Right ventricle myocardium superior (tissue), 1 donor: ENCODE measurements around the gene BMP4. TPM values are rescaled to one million over a fixed set of nuclear protein-coding genes. Genes with fewer than 3 reads are reported as not detected.
"Not testable (repeated sequence)": the region's sequence is repeated elsewhere in the genome, so short reads cannot be mapped to it uniquely, and the experiment has no call there.

Experiments used
- ATAC-seq: fragments of 200-7000 bp; cut with Tn5 transposase; one replicate; pipeline ENCODE4 v1.9.1; 2020; ENCODE audit warnings: mild to moderate bottlenecking; ENCODE audit not compliant: poor library complexity
- DNase-seq: peaks from one replicate; pipeline ENCODE4 v3.0.0-alpha.2; 2020
- intact Hi-C: fragments of 100-400 bp; cut with DNase I; formaldehyde crosslinking; loops from one replicate; pipeline ENCODE4 v1.11.2; 2022
- long read RNA-seq: library from polyadenylated mRNA; unstranded; transcript quantifications from one replicate; pipeline ENCODE4 v2.0.0, GENCODE V29; 2021
- total RNA-seq: library from RNA; stranded (reverse); fragmentation: NEBNext Ultra II Directional; extraction: Animal tissue kit (Norgen Biotek cat#: 25700); gene quantifications from one replicate; pipeline ENCODE4 v1.2.1, GENCODE V29; 2021
- donor health status: DM: no; HTN: yes; CAD: no; lungs with severe emphysema.

Gene BMP4
- 8.8 TPM for total RNA-seq
- long read RNA-seq, partial matches to known transcripts: 0 of 12 reads
- long read RNA-seq, other reads (novel, unspliced or antisense): 4 of 12 reads

DNA sequence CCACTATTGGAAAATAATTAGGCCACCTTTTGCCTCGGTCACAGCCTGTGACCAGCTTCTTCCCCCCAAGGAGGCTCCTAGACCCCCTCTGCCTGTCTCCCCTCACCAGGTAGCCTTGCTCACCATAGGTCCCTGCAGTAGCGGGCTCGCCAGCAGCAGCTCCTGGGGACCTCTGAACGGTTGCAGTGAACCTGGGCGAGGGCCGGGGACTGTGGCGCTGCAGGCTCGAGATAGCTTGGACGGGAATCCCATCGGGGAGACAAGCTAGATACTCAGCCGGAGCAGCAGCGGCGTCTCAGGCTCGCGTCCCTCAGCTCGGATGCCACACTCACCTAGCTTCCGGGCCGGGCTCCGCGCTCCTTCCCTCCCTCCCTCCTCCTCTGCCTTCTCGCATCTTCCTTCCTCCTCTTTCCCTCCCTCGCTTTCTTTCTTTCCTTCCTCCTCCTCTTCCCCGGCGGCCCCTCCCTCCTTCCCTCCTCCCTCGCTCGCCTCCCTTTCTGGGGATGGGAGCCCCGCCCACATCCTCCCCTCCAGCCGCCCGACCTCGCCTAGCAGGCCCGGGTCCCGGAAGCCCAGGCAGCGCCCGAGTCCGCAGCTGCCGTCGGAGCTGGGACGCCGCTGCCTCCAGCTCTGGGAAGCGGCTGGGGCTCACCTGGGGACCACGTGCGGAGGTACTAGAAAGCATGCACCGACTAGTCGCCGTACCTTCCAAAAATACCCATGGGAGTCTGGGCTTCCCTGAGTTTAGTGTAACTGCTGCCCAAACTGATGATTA is at the start of gene BMP4:
Gene BMP4, minus strand, starts transcription at position 399 of the 775 bp plus-strand sequence. CDS start 4,603 bp downstream, outside the sequence.
- ATAC-seq (peak; percentile 71), DNase-seq (peak; percentile 91)
- intact Hi-C loops: loop anchor here (10.0 kb wide), 2 partner anchors 218 to 412 kb away; no protein-coding TSS in a partner anchor

DNA sequence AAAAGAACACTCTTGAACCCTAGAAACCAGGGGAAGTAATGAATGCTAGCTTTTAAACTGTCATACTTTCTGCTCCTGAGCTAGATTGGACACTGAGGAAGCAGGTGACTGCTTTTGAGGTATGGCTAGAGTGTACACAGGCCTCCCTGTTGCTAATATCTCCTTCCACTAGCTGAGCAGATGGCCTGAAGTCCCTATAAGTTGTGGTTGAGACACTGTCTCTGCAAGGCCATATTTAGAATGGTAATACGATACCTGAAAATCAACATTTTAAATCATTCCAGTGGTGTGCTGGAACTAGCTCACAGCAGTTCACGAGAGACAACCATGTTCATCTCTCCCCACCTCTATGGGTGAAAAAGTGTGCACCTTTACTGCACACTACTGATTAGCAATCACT is 46.4 kb upstream of the BMP4 start:
- intact Hi-C loops: no loop called here
- no peak for DNase-seq

DNA sequence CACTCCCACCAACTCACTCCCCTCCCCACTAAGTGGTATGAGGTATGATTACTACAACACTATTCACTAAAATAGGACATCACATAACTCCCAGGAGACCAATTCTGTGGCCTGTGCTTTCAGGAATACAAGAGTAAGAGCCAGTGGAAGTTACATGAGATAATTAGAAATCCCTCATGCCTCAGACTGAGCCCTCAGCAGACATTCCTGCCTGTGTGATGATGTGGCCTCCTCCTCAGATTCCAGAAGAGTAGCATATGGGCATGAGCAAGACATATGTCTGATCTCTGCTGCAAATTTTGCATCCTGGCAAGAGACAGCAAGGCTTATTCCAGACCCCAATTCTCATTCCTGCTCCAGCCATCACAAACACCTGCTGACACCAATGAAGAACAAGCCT is 46.0 kb upstream of the BMP4 start:
- DNase-seq (no peak), ATAC-seq (no peak)
- intact Hi-C loops: no loop called here

More for the DNA sequence above, 46.4 kb upstream of the BMP4 start:
- ATAC-seq: no peak

DNA sequence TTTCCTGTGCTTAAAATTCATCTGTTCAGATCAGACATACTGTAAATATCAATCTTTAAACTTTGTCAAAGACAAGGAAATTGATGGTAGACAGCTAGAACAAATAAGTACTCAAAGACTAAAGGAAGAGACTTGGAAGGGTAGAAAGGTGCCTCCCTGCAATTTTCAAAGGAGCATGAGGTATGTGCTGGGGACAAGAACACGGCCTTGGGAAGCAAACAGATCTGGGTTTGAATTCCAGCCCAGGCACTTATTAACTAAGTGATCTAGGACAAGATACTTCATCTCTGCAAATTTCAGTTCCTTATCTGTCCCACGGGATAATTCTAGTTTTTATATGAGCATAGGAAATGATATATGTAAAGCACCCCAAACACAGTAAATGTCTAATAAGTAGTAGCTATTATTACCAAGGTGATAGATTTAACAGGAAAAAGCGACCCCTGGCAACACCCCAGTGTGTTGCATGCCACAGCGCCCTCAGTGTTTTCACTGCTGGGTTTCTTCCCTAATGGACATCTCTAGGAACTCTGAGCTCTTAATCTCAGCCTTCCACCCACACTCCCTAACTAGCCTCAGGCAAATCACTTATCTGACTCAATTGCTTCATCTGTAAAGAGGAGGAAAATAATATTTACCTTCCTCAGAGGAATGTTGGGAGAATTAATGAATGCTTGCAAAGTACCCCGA is 44.7 kb upstream of the BMP4 start:
- ATAC-seq (no peak), DNase-seq (no peak)
- intact Hi-C loops: no loop called here

DNA sequence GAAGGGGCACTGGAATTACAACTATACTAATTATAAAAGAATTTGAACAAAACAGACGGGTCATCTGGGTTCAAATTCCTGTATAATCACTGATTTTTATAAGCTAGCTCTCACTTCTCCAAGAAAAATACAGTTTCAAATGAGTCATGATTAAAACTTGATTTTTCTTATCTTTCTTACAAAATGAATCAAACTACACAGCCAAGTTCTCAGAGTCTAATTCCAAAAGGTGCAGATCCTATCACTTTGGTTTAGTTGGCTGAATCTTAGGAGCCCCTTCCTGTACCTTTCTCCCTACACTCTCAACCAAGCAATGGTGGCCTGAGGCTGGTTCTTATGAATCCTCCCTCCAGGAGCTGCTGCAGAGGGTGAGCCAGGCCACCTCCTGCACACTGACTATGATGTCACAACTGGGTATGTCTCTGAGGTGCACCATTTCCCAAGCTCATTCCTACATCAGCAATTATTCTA is 43.8 kb upstream of the BMP4 start:
- intact Hi-C loops: no loop called here
- no peak for DNase-seq
- ATAC-seq: no peak

DNA sequence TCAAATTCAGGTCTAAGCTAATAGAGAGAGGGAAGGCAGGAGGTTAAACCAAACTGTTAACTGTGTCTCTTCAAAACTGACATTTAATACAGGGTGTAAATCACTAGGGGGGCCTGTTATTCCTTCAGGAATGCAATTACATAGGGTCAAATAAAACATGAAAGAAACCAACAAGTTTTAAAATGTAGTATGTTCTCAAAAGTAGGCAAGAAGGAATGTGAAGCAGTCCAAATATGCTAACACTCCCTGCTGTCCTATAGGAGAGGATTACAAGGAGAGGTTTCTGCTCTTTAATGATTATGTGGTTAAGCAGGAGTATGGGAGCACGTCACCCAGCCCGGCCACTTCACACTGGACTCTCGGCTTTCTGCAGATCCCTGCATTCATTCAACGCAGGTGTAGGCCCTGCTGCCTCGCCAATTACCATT is 42.5 kb upstream of the BMP4 start:
- ATAC-seq (no peak), DNase-seq (no peak)
- intact Hi-C loops: no loop called here

DNA sequence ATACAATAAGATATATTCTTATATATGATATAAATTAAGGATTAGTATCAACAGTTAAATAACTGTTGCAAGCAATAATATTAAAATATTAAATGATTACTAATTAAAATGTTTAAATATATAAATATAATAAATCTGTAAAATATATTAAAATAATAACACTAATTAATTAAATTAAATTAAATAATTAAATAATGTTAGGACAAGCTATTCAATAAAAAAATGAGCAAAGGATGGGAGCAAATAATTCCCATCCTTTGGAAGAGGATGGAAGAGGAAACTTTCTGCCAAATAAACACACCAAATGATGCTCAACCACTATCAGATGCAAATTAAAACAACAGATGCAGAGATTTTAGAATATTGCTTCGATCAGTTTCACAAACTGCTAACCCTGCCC is 39.4 kb upstream of the BMP4 start:
- ATAC-seq (no peak), DNase-seq (no peak)
- intact Hi-C loops: no loop called here

DNA sequence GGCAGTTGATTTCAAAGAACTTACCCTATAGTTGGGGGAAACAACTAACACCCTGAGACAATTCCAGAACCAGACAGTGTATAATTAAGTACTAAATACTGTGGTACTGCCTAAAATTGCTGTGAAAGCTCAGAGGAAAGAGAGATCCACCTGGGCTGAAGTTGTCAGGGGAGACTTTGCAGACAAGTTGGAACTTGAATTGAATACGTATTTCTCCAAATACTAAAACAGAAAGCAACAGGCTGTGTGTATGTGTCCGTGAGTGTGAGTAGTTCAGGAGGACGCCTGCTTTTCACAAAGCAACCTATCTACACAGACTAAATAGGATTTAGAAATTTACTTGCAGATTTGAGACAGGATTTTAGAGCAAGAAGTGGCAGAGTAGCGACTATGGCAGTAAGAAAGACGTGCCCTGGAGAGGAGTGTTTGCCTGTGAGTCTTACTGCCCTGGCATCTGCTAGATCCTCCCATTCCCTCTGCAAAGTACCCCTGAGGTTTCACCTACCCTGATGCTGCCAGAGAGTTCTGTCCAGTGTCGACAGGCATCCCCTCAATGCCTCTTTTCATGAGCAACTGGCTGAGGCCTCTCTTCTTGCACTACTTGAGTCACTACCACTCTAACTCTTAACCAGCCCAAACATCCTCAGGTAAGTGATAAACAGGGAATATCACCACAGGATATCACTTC is 37.4 kb upstream of the BMP4 start:
- intact Hi-C loops: no loop called here
- no peak for DNase-seq

DNA sequence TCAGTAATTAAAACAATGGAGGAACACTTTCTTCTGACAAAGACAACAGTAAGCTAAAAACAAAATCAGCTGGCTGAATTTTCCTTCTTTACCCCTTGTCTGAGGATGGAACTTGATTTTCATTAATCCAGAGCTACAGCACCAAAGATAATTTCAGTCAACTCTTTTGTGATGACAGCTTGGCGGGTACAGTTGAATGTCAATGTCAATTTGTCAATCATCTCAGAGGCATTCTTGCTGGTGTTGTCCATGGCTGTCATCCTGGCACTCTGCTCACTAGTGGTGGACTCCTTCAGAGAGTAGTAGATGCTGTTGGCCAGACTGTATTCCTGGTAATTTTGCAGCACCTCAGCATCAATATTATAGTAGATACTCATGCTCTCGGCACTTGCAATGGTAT is 34.4 kb upstream of the BMP4 start:
- no peak for ATAC-seq
- intact Hi-C loops: no loop called here
- no peak for DNase-seq

More for the DNA sequence above, 37.4 kb upstream of the BMP4 start:
- no peak for ATAC-seq

DNA sequence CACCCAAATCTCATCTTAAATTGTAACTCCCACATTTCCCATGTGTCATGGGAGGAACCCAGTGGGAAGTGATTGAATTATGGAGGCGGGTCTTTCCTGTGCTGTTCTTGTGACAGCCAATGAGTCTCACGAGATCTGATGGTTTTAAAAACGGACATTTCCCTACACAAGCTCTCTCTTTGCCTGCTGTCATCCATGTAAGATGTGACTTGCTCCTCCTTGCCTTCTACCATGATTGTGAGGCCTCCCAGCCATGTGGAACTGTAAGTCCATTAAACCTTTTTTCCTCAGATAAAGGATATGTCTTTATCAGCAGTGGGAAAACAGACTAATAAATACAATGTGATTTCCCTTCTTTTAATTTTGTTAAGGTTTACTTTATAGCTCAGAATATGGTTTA is 30.1 kb upstream of the BMP4 start:
- ATAC-seq, intact Hi-C loops, DNase-seq: not testable (repeated sequence)

- DNase-seq, intact Hi-C loops, ATAC-seq: not testable (repeated sequence)
These were observed 28.3 kb upstream of the BMP4 start for GRCh38 chr14:53984958-53985357.

- intact Hi-C loops: no loop called here
- no peak for ATAC-seq
- DNase-seq: no peak
These were observed 26.5 kb upstream of the BMP4 start for GRCh38 chr14:53983112-53983511.

DNA sequence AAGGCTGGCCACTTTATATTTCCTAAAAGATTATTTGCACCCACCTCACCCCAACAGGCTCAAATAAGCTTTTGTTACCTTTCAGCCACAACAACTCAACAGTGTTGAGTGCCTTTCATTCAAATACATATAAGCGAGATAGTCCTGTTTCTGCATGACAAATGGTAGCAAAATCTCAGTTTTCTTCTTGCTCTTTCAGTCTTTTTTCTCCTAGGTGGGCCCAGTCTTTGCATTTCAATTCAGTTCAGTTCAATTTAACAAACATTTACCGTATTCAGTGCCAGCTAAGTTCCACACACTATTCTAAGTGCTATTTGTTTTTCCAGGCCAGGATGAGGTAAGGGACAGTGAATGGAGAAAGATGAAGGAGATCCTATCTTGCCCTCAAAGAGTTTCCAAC is 25.9 kb upstream of the BMP4 start:
- intact Hi-C loops: no loop called here
- DNase-seq (no peak), ATAC-seq (no peak)

- intact Hi-C loops: no loop called here
- DNase-seq (peak; percentile 59), ATAC-seq (peak; percentile 61)
These were observed 23.4 kb upstream of the BMP4 start for GRCh38 chr14:53979747-53980642.

DNA sequence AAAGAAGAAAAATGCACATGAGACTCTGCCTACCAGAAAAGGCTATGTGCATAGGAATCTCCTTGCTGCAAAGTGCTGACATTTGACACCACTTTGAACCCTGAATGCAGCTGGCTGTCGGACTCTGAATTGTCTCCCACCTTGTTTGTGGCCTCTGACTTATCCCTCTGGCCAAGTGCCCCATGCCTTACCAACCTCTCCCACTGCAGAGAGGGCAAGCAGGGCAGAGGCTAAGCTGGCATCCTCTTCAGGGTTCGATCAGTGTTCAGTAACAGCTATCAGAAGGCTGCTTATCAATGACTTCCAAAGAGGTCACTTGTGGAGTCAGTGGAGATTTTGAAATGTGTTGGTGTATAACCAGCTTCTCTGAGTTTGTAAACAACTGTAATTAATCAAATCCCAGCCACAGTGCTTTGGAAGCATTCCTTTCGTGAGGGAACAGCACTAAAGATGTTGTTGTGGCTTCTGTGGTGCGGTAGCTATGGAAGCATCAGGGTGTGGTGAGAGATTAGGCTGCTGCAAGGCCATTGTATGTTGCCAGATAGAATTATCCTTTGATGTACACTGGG is 22.6 kb upstream of the BMP4 start:
- ATAC-seq (peak; percentile 85), DNase-seq (no peak)
- intact Hi-C loops: no loop called here

GRCh38 chr14:53978194-53978593 is 21.6 kb upstream of the BMP4 start:
- peak; percentile 46 for ATAC-seq
- DNase-seq: no peak
- intact Hi-C loops: no loop called here

DNA sequence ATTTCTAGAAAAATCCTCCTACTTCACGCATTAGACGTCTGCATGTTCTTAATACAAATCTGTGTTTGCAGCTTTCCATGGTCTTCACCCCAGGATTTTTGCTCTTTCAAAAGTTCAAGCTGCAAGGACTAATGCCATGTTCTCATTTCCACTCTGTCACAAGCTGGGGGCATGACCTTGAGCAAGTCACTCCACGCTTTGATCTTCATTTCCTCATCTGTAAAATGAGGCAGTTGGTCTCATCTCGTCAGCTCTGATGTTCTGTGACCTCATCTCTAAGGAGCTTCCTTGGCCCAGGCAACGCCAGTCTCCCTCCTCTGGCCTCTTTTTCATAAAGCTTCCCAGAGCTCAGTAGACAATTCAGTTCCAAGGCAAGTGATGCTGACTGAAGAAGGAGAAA is 18.8 kb upstream of the BMP4 start:
- DNase-seq (no peak), ATAC-seq (no peak)
- intact Hi-C loops: no loop called here

GRCh38 chr14:53971521-53971920 is 14.9 kb upstream of the BMP4 start:
- DNase-seq (no peak), ATAC-seq (no peak)
- intact Hi-C loops: no loop called here
